Neutrophil (primary cell): ENCODE measurements around the gene ERP27.

Experiments used
- H3K27ac ChIP-seq: fragments of 200-600 bp; sonication (generic); 2 replicates; pipeline ENCODE4 v1.5.1; 2016; ENCODE audit warnings: mild to moderate bottlenecking, moderate library complexity
- H3K27me3 ChIP-seq: fragments of 200-600 bp; sonication (generic); 2 replicates; pipeline ENCODE4 v1.6.0; 2016; ENCODE audit warnings: mild to moderate bottlenecking
- H3K36me3 ChIP-seq: fragments of 200-600 bp; sonication (generic); 2 replicates; pipeline ENCODE4 v1.5.1; 2017
- H3K4me1 ChIP-seq, 2 experiments: fragments of 200-600 bp in 1 of 2; sonication (generic) in 1 of 2; 1 replicate in 1 of 2; 2 replicates in 1 of 2; pipeline versions ENCODE4 v1.5.1 to v1.6.1; 2013 to 2016; ENCODE audit warnings: low read depth in 1 of 2, low read length in 1 of 2, mild to moderate bottlenecking in 1 of 2, moderate library complexity in 1 of 2; ENCODE audit not compliant: control insufficient read depth in 1 of 2, insufficient read depth in 1 of 2
- H3K4me3 ChIP-seq, 2 experiments: fragments of 200-600 bp in 1 of 2; sonication (generic) in 1 of 2; 1 replicate in 1 of 2; 2 replicates in 1 of 2; pipeline ENCODE4 v1.5.1; 2013 to 2016; ENCODE audit warnings: low read depth in 1 of 2, low read length in 1 of 2, mild to moderate bottlenecking in 1 of 2, moderate library complexity in 1 of 2
- H3K9me3 ChIP-seq: fragments of 200-600 bp; sonication (generic); 2 replicates; pipeline ENCODE4 v1.5.1; 2016
- TF ChIP-seq, protein P1 (sequence below): fragments of 200-600 bp; sonication (generic); IDR thresholded peaks from 2 replicates; pipeline ENCODE4 v1.5.1; 2016; ENCODE audit warnings: antibody characterized with exemption

ERP27 gene

DNA sequence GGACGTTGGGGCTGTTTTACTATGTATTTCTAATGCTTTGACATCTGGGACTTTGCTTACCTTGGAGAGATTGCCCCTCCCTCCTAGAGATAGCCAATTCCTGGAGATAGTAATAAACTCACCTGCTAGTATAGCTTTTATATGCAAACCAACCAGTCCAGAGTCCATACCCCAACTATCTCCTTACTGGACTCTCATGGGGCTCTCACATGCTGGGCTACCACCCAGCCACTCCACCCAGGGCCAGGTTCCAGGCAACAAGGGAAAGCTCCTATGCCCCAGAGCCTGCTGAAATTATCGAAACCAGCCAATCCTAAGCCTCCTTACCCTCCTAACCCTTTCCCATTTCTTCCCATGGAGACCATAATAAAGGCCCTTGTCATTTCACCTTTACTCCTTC is 27.2 kb downstream of the ERP27 start:
- TF ChIP-seq, protein P1, sequence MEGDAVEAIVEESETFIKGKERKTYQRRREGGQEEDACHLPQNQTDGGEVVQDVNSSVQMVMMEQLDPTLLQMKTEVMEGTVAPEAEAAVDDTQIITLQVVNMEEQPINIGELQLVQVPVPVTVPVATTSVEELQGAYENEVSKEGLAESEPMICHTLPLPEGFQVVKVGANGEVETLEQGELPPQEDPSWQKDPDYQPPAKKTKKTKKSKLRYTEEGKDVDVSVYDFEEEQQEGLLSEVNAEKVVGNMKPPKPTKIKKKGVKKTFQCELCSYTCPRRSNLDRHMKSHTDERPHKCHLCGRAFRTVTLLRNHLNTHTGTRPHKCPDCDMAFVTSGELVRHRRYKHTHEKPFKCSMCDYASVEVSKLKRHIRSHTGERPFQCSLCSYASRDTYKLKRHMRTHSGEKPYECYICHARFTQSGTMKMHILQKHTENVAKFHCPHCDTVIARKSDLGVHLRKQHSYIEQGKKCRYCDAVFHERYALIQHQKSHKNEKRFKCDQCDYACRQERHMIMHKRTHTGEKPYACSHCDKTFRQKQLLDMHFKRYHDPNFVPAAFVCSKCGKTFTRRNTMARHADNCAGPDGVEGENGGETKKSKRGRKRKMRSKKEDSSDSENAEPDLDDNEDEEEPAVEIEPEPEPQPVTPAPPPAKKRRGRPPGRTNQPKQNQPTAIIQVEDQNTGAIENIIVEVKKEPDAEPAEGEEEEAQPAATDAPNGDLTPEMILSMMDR = no peak
- Histone ChIP-seq H3K27ac (no peak overlapping the region), H3K9me3 (no peaks in the 10 kb centered on the region), H3K36me3 (peaks cover 57% of the 10 kb centered on the region), H3K4me3 (no peak overlapping the region), H3K4me1 (no peaks in the 10 kb centered on the region), H3K27me3 (no peaks in the 10 kb centered on the region)

DNA sequence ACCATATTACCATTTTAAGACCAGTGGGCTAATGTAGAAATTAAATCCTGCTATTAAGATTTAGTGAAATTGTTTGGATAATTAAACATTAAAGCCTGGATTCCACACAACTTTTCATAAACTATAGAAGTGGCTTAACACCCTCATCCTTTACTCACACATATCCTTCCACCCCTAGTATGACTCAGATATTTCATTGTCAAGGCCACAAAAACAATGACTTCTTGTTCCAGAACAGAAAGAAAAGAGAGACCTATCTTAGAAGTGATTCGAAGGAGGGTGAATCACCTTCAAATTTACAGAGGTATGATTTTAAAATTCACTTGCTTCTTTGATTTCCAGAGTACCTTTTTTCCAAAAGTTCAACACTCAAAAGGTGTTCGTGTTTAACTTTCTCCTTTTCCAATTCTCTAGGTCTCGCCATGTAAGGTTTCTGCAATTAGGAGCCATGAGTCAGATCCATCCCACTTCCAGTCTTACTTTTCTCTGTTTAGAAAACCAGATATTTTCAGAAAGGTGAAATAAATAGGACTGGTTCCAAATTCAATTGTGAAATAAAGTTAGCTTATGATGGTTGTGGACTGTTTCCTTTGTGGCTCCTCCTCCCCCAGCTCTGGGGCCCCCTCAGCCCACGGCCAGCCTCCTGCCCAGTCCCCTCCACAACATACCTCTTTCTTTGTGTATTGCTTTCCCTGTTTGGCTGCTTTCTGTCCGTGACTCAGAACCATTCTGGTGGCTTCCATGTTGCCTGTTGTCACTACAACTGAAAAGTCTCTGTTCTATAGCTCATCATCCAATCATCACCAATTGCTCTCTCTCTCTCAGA is 28.0 kb downstream of the ERP27 start:
- TF ChIP-seq, protein P1 = no peak
- H3K27ac ChIP-seq = no peak overlapping the region

DNA sequence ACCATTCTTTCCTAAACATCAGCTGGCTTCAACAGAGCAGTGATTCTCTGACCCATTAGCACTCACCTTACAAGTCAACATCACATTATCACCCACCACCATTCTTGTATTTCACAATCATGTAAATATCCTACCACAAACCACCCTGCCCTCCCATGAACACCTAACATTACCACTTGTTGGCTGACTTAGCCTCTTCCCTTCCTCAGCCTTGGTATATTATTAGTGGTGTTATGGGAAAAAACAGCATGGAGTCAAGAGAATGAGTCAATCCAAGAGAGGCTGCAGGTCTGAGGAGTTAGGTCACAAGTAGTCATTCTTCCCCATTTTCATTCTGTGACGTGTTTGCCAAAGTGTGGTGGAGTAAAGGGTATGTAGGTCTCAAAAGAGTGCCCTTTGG is 30.4 kb downstream of the ERP27 start:
- TF ChIP-seq, protein P1 = no peak
- no peaks in the 10 kb centered on the region for H3K27me3 ChIP-seq
- peaks cover 25% of the 10 kb centered on the region for H3K36me3 ChIP-seq
- no peaks in the 10 kb centered on the region for H3K9me3 ChIP-seq
- H3K4me3 ChIP-seq = no peak overlapping the region
- no peak overlapping the region for H3K27ac ChIP-seq
- no peaks in the 10 kb centered on the region for H3K4me1 ChIP-seq

More for the DNA sequence above, 28.0 kb downstream of the ERP27 start:
- H3K9me3 ChIP-seq = no peaks in the 10 kb centered on the region
- peaks cover 49% of the 10 kb centered on the region for H3K36me3 ChIP-seq
- H3K27me3 ChIP-seq = no peaks in the 10 kb centered on the region
- H3K4me1 ChIP-seq = no peaks in the 10 kb centered on the region
- no peak overlapping the region for H3K4me3 ChIP-seq

DNA sequence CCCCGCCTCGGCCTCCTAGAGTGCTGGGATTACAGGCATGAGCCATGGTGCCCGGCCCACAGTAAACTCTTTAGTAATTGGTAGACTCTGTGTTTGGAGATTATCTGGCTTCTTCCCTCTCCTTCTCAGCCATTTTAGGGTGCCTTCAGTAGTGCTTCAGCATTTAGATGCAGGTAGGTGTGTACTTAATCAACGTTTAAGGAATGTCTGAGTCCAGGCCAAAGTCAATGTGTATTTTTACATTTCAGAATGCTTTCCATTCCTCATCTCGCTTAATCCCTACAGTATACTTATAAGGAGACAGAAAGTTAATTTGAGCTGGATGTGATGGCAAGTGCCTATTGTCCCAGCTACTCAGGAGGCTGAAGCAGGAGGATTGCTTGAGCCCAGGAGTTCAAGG is 32.2 kb downstream of the ERP27 start:
- Histone ChIP-seq H3K27ac (no peak overlapping the region), H3K9me3 (no peaks in the 10 kb centered on the region), H3K4me3 (no peak overlapping the region), H3K36me3 (peaks cover 17% of the 10 kb centered on the region), H3K27me3 (no peaks in the 10 kb centered on the region), H3K4me1 (no peaks in the 10 kb centered on the region)
- TF ChIP-seq, protein P1 = no peak

DNA sequence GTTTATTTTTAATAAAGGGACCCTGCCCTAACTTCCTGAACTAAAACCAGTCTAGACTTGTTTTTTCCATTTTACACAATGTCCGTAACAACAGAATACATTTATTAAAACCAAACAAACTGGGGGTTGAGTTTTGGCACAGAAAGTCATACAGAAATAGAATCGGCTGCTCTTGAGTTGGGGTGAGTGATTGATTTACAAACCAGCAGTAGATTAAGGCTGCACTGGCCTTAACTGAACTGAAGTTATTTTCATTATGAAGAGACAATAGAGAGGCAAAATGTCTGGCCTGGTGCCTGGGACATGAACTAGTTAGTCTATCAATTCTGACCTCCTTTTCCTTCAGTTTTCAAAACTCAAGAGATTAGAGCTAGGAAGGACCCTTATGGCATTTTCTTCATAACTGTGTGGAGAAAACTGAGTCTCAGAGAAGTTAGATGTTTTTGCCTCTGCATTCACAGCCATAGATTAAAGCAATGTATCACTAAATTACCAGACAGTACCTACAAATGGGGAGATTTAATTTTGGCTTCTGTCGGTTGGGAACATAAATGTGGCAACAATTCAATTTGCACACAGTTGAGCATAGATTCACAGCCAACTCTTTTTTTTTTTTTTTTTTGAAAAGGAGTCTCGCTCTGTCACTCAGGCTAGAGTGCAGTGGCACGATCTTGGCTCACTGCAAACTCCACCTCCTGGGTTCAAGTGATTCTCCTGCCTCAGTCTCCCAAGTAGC is 32.9 kb downstream of the ERP27 start:
- H3K9me3 ChIP-seq = no peaks in the 10 kb centered on the region
- H3K27ac ChIP-seq = no peak overlapping the region
- no peak overlapping the region for H3K4me3 ChIP-seq
- no peaks in the 10 kb centered on the region for H3K27me3 ChIP-seq
- TF ChIP-seq, protein P1 = no peak
- peaks cover 14% of the 10 kb centered on the region for H3K36me3 ChIP-seq
- no peaks in the 10 kb centered on the region for H3K4me1 ChIP-seq
